Hematopoietic multipotent progenitor cell (in vitro differentiated cells): ENCODE results near the gene PRKCA. TPM values are rescaled to one million over a fixed set of nuclear protein-coding genes. Genes with fewer than 3 reads are reported as not detected.

Experiments used
- DNase-seq, 3 donors: peaks; one replicate each; pipeline ENCODE4 v3.0.0-alpha.2; 2011 to 2015; ENCODE audit warnings: low read depth in 2 of 3, low spot score in 2 of 3
- total RNA-seq: library from RNA; depleted of rRNA; stranded (reverse); fragments of >200 nt; gene quantifications from one replicate; pipeline ENCODE4 v1.2.3, GENCODE V29; 2012

PRKCA gene
- total RNA-seq, 1 donor = 0.54 TPM

DNA sequence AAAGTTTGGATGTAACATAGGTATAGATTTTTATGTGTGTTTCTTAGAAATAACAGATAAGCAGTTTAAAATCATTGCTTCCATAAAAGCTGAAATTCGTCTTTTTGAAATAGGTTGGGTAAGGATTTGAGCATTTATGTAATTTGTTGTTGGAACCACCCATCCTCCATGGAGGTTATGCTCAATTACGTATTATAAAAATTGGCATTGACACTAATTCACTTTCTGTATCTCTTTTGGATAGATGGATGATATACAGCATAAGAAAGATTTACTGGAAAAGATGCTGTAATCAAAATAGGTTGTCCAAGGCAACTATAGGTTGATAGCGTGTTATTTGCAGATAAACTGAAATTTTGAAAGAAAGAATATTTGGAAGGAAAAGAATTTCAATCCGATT lies 105.5 kb downstream of the PRKCA start:
- no peak for DNase-seq

DNA sequence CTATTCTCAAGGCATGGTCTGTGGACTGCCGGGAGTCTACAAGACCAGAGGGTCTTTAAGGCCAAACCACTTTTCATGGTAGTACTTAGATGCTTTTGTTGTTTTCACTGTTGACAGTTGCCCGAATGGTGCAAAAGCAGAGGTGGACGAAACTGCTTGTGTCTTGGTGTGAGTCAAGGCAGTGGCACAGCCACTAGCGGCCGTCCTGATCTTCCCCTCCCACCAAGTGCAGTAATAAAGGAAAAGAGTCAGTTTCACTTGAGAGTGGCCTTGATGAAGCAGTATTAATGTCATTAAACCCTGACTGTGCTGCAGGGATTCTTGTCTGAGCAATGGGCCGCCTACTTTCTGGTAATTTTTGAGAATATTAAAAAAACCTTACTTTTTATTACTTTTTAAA lies 109.1 kb downstream of the PRKCA start:
- no peak for DNase-seq

DNA sequence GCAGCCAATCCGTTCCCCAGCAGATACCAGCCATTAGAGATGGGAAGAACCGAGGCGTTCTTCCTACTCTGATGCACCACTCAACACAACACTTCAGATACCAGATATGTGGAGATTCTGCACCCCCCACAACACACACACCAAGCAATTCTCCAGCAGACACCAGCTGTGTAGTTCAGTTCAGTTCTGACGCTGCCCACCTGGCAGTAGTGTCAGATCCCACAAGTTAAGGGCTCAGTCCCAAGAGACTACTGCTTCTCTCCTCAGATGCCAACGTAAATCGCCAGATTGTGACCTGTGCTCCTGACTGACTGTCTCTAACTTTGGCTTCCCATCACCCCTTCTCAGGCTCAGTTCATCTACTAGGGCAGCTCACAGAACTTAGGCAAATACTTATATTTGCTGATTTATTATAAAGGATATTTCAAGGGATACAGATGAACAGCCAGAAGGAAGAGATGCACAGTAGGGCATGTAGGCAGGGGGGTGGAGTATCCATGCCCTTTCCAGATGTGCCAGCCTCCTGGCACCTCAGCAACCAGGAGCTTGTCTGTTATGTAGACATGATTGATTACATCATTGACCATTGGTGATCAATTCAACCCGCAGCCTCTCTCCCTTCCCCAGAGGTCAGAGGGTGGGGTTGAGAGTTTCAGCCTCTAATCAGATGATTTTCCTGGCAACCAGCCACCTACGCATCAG lies 110.6 kb downstream of the PRKCA start:
- DNase-seq = no peak

DNA sequence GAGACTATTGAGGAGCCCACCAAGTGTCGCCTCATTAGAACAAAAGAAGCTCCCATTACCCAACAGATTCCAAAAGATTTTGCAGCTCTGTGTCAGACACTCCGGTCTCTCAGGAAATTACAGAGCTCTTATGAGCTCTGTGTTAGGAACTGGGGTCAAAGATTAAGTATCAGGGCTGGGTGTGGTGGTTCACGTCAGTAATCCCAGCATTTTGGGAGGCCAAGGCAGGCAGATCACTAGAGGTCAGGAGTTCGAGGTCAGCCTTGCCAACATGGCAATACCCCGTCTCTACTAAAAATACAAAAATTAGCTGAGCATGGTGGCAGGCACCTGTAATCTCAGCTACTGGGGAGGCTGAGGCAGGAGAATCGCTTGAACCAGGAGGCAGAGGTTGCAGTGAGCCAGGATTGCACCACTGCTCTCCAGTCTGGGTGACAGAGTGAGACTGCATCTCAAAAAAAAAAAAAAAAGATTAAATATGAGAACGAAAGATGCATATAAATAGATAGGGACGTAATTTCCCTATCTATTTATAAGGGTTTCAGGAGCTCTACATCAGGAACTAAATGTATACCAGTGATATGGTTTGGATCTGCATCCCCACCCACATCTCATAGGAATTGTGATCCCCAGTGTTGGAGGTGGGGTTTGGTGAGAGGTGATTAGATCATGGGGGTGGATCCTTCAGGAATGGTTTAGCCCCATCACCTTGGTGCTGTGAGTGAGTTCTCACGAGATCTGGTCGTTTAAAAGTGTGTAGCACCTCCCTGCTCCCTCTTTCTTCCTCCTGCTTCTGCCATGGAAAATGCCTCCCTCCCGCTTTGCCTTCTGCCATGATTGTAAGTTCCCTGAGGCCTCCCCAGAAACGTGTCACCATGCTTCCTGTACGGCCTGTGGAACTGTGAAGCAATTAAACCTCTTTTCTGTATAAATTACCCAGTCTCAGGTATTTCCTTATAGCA lies 111.4 kb downstream of the PRKCA start:
- DNase-seq = no peak

DNA sequence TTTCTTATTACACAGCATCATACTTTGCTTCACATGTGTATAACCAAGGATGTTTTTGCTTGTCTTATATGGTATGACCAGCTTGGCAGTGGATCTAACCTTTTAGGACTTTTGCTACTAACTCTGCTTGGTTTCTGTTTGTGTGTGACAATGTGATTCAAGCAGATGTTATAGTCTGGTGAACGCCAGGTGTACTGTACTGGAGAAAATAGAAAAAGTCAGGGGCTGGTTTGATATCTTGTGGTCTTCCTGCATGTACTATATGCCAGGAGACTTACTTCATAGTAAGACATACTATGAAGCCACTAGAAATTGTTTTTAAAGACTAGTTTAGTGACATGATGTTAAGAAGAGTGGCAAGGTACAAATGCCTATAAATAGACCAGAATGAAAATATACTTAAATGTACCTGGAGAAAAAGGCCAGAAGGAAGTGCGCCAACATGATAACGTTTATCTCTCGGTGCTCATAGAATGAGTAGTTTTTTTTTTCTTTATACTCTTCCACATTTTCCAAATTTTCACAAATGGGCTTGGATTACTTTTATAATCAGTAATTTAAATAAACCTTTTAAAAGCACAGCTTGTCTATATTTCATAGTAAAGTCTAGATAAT lies 112.3 kb downstream of the PRKCA start:
- no peak for DNase-seq

DNA sequence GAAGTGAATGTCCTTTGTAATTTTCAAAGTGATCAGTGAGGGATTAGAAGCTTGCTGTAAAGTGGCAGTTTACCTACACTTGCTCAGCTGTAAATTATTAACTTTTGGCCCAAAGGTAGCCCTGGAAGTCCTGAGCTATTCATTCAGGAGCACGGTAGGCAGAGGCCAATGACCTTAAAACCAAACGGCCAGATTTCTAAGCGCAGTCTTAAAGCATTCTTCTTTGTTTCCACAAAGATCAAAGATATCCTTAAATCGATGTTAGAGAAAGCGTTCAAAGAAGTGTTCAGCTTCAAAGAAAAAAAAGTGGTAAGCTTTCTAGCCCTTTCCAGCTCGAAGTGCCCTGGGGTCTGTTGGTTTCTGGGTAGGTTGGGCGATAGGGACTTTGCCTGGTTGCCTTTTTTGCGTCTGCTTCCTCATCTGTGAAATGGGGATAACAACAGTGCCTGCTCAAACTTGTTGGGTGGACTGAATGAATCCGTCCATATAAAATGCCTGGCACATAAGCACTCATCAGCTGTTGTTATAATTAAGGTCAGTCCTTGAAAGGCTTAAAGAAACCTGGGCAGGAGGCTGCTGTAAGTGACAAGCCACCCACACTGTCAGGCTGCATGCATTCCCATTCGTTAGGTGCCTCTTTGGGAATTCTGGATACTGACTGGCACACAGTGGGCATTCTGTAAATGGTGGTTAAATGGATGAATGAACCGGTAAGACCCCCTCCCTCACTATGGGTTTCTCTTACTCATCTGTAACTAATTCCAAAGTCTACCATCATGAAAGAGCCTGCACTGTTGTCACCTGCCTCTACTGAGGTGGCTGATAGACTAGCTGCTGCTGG lies 113.2 kb downstream of the PRKCA start:
- no peak for DNase-seq

DNA sequence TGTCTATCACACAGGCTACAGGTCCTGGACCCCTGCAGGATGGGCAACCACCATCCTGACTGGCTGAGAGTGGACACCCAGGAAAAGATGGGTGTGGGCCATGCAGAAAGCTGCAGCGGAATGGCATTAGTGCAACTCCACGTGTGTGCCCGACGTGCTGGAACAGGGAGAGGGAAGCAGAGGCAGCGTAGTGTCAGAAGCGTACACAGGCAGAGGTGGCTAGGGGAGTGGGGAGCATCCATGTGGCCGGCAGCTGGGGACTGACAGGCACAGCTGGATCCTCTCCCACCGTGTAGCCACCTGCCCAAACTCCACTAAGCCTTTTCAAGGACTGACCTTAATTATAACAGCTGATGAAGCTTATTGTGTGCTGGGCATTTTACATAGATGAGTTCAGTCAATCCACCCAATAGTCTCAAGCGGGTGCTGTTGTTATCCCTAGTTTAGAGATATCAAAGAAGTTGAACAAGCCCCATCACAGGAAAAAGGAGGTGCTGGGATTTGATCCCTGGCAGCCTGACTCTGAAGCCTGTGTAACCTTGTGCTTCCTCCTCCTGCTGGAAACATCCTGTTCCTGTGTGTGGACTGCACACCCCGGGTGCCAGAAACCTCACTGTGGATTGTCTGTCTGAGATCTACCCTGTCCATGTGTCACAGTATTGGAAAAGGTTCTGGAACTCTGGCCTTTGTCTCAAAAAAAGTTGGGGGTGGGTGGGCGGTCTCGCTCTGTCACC lies 114.0 kb downstream of the PRKCA start:
- DNase-seq = no peak

DNA sequence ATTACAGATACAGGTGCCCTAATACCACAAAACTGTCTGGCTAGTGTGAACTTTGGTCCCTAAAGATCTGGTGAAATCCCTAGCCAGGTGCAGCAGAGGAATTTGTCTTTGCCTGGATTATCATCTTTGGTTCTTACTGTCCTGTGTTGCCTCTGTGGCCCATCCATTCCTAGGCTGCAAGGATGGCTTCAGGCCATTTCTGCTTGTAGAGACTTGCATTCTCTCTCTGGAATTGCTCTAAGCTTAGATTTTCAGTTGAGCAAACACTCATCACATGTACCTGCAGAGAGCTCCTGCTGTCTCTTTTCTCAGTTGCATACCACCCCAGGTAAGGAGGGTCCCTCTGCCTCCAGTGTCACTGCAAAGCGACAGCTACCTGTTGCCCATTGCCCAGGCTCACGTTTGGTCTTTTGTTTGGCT lies 114.9 kb downstream of the PRKCA start:
- no peak for DNase-seq

DNA sequence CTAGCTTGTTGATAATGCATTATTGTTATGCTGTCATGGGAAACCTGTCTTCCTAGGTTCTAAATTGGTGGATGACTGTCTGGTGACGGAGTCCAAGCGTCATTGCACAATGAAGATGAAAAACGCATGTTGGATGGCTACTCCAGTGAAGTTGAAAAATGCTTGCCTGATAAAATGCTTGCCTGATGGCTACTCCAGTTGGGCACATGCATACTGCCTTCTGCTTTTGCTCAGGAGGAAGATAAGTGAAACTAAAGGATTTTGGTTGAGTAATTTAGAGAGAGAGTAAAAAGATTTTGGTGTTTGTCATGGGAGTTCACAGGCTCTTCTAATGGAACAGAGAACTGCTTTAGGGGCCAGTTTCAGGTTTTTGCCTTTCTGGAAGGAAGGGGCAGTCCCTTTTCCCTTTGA lies 118.6 kb downstream of the PRKCA start:
- DNase-seq = no peak

DNA sequence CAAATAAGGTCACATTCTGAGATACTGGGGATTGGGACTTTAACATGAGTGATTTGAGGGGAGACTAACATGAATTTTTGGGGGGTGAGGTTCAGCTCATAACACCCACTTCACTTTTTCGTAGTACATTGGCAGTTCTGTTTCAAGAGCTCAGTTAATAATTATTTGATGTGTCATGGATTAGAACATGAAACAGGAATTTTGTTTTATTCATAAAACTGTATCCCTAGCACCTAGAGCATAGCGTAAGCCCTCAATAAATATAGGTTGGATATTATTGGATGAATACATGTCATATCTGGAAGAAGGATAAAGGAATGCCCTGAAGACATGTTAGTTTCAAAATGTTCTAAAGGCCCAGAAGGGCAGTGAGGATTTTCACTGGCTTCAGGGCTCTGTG lies 119.8 kb downstream of the PRKCA start:
- DNase-seq = no peak

DNA sequence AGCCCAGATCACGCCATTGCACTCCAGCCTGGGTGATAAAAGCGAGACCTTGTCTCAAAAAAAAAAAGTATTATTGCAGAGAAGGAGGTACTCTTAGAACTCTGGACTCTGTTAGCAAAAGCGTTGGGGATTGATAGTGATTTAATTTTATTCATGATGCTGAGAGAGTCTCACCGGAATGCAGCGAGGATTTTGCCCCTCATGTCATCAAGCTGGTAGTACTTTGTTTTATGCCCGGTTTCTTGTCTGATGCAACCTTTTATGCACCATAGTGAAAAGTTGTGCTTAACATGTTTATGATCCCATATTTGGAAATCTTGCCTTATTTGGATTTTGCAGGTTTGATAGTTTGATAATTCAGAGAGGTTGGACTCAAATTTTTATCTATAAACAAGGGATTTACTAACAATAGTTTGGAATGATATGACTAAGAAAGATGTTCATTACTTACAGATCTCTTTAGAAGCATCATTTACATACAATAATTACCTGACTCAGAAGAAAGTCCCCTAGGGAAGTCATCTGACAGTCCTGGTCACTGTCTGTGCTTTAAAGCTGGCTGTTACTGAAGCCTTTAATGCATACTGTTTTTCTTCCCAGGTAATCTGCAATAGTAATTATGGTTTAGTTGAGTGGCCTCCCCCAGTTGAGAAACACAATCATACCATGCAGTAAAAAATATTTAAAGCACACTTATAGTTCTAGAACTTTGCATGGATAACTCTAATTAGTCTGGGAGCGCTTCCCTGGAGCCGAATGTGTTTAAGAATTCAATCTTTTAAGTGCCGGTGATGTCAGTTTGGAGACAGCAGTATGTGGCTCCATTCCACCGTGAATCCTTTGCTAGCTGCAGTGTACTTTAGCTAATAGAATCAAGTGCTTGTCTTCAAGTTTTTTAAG lies 120.9 kb downstream of the PRKCA start:
- no peak for DNase-seq

DNA sequence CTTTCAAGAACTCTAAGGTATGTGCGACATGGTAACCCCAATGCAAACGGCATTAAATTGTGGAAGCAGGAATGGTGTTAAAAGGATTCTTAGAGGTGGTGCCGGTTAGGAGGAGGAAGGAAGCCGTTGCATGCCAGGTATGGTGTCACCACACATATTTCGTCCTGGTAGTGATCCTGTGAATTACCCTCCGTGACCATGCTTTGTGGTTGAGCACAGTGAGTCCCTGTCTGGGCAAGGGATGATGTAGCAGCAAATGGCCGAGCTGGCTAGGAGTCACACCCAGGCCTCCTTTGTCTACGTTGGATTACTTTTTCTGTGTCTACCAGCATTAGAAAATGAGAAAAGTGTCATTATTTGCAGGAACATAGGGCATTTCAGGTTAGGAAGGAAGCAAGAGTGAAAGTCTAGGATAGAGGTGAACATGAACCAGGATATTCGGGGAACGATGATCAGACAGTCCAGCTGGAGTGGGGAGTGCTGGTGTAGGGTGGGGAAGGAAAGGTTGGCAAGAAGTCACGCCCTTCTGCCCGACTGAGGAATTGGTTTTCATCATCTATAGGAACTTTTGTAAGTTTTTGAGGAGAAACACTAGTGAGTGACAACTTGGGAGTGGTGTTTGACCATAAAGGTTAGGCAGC lies 123.5 kb downstream of the PRKCA start:
- no peak for DNase-seq

DNA sequence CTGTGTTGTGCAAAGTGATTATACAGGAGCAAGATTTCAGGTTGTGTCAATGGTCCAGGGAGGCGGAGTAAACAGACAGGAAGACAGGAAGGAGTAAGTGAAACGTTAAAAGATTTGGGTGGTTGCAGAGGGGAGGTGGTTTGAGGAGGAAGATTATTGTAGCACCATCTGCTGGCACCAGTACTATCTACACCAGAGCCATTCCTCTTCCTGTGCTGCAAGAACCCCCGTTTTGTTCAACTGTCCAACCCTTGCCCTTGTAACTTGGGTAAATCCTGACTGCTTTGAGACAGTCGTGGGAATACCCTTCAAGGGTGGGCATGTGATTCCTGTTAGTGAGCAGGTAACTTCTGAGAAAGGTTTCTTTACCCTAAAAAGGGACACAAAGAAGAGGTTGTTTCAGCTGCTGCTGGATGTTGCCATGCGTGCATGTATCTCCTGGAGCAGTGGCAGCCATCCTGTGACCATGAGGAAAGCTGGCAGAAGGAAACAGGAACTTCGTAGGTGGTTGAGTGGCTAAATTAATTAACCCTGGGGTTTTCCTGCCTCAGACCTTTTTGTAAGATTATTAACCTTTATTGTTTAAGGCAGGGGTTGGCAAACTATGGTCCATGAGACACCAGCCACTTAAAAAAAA lies 124.1 kb downstream of the PRKCA start:
- peak; percentile 22 to 56 (median 28) for DNase-seq

DNA sequence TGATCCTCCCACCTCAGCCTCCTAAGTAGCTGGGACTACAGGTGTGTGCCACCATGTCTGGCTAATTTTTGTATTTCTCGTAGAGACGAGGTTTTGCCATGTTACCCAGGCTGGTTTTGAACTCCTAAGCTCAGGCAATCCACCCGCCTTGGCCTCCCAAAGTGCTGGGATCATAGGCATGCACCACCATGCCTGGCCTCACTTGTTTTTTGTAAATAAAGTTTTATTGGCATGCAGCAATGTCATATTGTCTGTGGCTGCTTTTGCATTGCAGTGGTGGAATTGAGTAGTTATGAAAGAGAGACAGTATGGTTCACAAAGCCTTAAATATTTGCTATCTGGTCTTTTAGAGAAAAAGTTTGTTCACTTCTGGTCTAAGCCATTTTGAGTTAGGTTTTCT lies 124.7 kb downstream of the PRKCA start:
- DNase-seq = no peak

DNA sequence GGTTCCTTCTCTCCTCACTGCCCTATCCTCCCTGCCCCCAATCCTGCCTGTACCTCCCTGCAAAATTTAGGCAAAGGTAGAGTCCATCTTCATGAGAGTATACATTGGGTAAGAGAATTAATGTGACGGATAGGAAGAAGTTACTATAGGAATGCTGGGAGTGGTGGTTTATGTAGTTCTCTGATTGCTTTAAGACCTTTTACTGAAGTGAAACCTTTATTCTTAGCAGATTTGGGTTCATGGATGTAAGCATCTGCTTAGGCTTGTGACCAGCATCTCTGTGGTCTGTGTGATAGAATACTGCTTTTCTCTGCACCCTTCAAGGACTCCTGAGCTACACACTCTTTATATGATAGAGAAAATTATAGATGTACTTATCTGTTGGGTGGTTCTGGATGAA lies 127.3 kb downstream of the PRKCA start:
- no peak for DNase-seq

DNA sequence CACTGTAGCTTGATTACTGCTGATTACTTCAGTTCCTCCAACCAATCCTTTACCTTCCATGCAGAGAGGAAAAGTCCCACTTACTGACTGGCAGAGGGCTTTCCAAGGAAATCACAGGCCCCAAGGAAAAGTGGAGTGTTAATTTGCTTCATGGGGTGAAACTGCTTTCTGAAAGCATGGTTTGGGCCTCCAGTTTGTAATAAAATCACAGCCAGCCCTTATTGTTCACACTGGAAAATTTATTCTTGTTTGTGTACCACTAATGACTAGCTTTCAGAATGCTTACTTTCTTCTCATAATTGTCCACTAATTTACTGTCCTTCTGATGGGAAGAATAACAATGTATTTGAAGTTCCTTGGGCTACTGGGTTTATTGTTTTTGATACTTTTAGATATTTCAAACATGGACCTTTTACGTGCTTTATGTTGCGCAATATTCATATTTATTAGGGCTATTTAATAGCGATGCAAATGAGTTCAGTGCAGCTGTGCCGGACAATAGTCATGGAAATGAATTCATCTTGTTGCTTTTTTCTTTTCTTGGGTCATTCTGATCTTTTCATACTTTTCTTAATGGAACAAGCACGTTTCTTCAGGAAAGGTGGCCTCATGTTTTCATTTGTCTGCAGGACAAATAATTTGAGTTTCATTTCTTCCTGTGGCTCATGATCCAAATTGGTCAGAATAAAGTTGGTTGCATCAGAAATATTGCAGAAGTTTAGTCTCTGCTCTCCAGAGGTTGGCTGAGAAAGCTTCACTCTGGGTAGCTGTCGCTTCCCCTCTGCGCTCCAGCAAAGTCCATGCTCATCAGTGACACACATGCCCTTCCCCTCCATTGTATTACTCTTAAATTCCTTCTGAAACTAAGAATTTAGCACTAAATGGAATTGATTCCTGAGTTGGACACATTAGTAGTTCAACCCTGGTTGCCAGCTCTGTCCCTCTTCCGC lies 128.7 kb downstream of the PRKCA start:
- DNase-seq = no peak

DNA sequence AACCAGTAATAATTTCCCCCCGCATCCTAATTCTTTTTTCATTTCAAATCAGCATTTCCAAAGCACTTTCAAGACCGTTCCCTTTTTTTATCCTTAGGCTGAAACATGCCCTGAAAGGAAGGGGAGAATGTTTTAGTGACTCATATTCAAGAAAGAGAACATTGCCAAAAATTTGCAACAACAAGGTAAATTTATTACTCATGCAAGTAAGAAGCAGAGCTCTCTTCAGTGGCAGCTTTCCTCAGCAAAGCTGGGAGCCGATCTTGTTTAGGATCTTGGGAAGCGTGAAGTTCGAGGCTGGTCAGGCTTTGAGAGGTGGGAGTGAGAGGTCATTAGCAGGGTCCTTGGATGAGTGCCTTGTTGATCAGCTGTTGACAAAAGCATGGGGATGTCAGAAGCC lies 129.5 kb downstream of the PRKCA start:
- DNase-seq = no peak
